HepG2 (cell line): ENCODE measurements around the gene PIEZO2. TPM values are rescaled to one million over a fixed set of nuclear protein-coding genes. Genes with fewer than 3 reads are reported as not detected.
A peak's percentile ranks its signal among the peaks of the same experiment; 100 is the strongest.

Experiments used
- ATAC-seq: fragments of 200-7000 bp; cut with Tn5 transposase; 3 replicates; pipeline ENCODE4 v1.9.1; 2020; ENCODE audit warnings: mild to moderate bottlenecking, moderate library complexity
- BruUV-seq: library from RNA; stranded (reverse); fragments of 400-500 nt; replicated peaks from 2 replicates; lab custom pipeline; 2021; lab: Mats Ljungman, UMichigan
- CTCF ChIA-PET: fragments of 300-600 bp; formaldehyde crosslinking; extraction: SDS; loops from one replicate; lab custom pipeline; 2021; ENCODE audit warnings: low total read pairs, inconsistent platforms, low intra/inter-chr PET ratio; lab: Yijun Ruan, JAX
- POLR2A ChIA-PET: fragments of 350-600 bp; sonication (Branson Sonifier 250); formaldehyde crosslinking; loops from one replicate; lab custom pipeline; 2020; ENCODE audit warnings: antibody characterized with exemption, inconsistent platforms; lab: Yijun Ruan, JAX
- DNase-seq: peaks from one replicate; pipeline ENCODE4 v3.0.0-alpha.2; 2015; ENCODE audit warnings: low spot score
- FAIRE-seq: peaks from 3 replicates; lab custom pipeline; 2011; peaks lifted over from hg19 to GRCh38; lab: Jason Lieb, UNC
- H2AFZ ChIP-seq: one replicate; pipeline ENCODE4 v1.6.1; 2011; ENCODE audit warnings: low read length, inconsistent platforms
- H3K27ac ChIP-seq: fragments of 300-600 bp; 3 replicates; pipeline ENCODE4 v1.8.0; 2011; ENCODE audit warnings: mixed run types, mild to moderate bottlenecking, mixed read lengths, low read length, inconsistent platforms; ENCODE audit not compliant: insufficient read depth; ENCODE audit errors: extremely low read length
- H3K27me3 ChIP-seq, 2 experiments: fragments of 200-600 bp in 1 of 2; 2 replicates in 1 of 2; 3 replicates in 1 of 2; pipeline versions ENCODE4 v1.6.0 to v1.8.0; 2011; ENCODE audit warnings: low read length in 2 of 2, mild to moderate bottlenecking in 2 of 2, moderate library complexity in 2 of 2, inconsistent platforms in 1 of 2; ENCODE audit not compliant: insufficient read depth in 2 of 2, control insufficient read depth in 1 of 2
- H3K36me3 ChIP-seq, 2 experiments: fragments of 200-600 bp in 1 of 2; replicated peaks in 1 of 2; 2 replicates in 1 of 2; 3 replicates in 1 of 2; pipeline versions ENCODE4 v1.5.1 to v1.8.0; 2011; ENCODE audit warnings: low read length in 2 of 2, inconsistent platforms in 1 of 2; ENCODE audit not compliant: insufficient read depth in 2 of 2, control insufficient read depth in 1 of 2
- H3K4me1 ChIP-seq: 2 replicates; pipeline ENCODE4 v1.5.1; 2012; ENCODE audit warnings: low read length, inconsistent platforms; ENCODE audit not compliant: insufficient read depth
- H3K4me2 ChIP-seq: 2 replicates; pipeline ENCODE4 v1.6.0; 2011; ENCODE audit warnings: low read depth, low read length, inconsistent platforms
- H3K4me3 ChIP-seq, 3 experiments: fragments of 200-600 bp in 1 of 3; sonication (generic), shearing (Covaris generic) in 1 of 3; replicated peaks in 1 of 3; 2 replicates each; pipeline ENCODE4 v1.5.1; 2011 to 2016; ENCODE audit warnings: low read length in 3 of 3, inconsistent platforms in 2 of 3, low read depth in 2 of 3, mild to moderate bottlenecking in 2 of 3, control low read depth in 1 of 3, mixed read lengths in 1 of 3; ENCODE audit not compliant: insufficient read depth in 1 of 3
- H3K79me2 ChIP-seq: one replicate; pipeline ENCODE4 v1.6.1; 2011; ENCODE audit warnings: low read length, inconsistent platforms; ENCODE audit not compliant: insufficient read depth
- H3K9ac ChIP-seq: 2 replicates; pipeline ENCODE4 v1.6.0; 2011; ENCODE audit warnings: mild to moderate bottlenecking, low read depth, low read length, inconsistent platforms; ENCODE audit not compliant: insufficient read depth
- H3K9me3 ChIP-seq: 2 replicates; pipeline ENCODE4 v1.5.1; 2012; ENCODE audit warnings: mild to moderate bottlenecking, low read length
- H4K20me1 ChIP-seq: 2 replicates; pipeline ENCODE4 v1.6.0; 2011; ENCODE audit warnings: inconsistent platforms, mild to moderate bottlenecking, low read length, moderate library complexity; ENCODE audit not compliant: insufficient read depth
- BORCS8-MEF2B ChIP-seq: sonication (generic); formaldehyde crosslinking; IDR thresholded peaks from 2 replicates; pipeline ENCODE4 v1.8.0; 2022; ENCODE audit warnings: mild to moderate bottlenecking, missing genetic modification reagents
- FOXJ3 ChIP-seq: sonication (generic); formaldehyde crosslinking; IDR thresholded peaks from 2 replicates; pipeline ENCODE4 v1.4.0; 2020; ENCODE audit warnings: missing genetic modification reagents, mild to moderate bottlenecking, borderline replicate concordance
- HDAC1 ChIP-seq: sonication (generic); formaldehyde crosslinking; IDR thresholded peaks from 2 replicates; pipeline ENCODE4 v1.5.1; 2020; ENCODE audit warnings: mild to moderate bottlenecking, missing genetic modification reagents
- MTA1 ChIP-seq: sonication (generic); formaldehyde crosslinking; IDR thresholded peaks from 2 replicates; pipeline ENCODE4 v1.4.0; 2020; ENCODE audit warnings: missing genetic modification reagents, mild to moderate bottlenecking, borderline replicate concordance
- ZNF263 ChIP-seq: sonication (generic); formaldehyde crosslinking; IDR thresholded peaks from 2 replicates; pipeline ENCODE4 v1.4.0; 2020; ENCODE audit warnings: missing genetic modification reagents
- ZNF615 ChIP-seq: sonication (generic); formaldehyde crosslinking; IDR thresholded peaks from 2 replicates; pipeline ENCODE4 v1.5.0; 2020; ENCODE audit warnings: mild to moderate bottlenecking, missing genetic modification reagents, borderline replicate concordance
- WGBS: methylation state at CpG from one replicate; pipeline ENCODE4 v1.1.6; 2017; ENCODE audit warnings: low lambda C conversion rate; 5-methylcytosine and 5-hydroxymethylcytosine counted together
- in situ Hi-C: cut with HindIII; loops from 2 replicates; pipeline ENCODE4 v1.10.0; 2017; ENCODE audit warnings: low pct_unique_long_range_greater_than_20kb; ENCODE audit not compliant: extremely low pct_ligation_motif_present
- intact Hi-C: fragments of 100-400 bp; cut with micrococcal nuclease; formaldehyde crosslinking; loops from one replicate; pipeline ENCODE4 v1.10.0; 2022; ENCODE audit not compliant: unreplicated experiment
- polyA plus RNA-seq, 8 experiments: library from polyadenylated mRNA; depleted of rRNA in 3 of 8; stranded (reverse) in 7 of 8; unstranded in 1 of 8; fragments of >200 nt; fragmentation: Illumina TruSeq in 4 of 8; extraction: Trizol in 4 of 8; gene quantifications; 2 replicates each; pipeline versions ENCODE4 v1.2.1 to v1.2.3, GENCODE V29; 2011 to 2016; ENCODE audit warnings: low read depth in 4 of 8, missing spikeins in 1 of 8, mixed read lengths in 1 of 8; ENCODE audit not compliant: insufficient read depth in 1 of 8
- total RNA-seq, 5 experiments: library from RNA; depleted of rRNA; stranded (reverse); fragments of >200 nt; fragmentation: Illumina TruSeq; extraction: Trizol; gene quantifications; 2 replicates each; pipeline ENCODE4 v1.2.3, GENCODE V29; 2016; ENCODE audit warnings: low read depth in 1 of 5
- TF ChIP-seq, protein P1 (sequence below): sonication (generic); formaldehyde crosslinking; IDR thresholded peaks from 2 replicates; pipeline ENCODE4 v1.5.0; 2020; ENCODE audit warnings: mild to moderate bottlenecking, missing genetic modification reagents
- TF ChIP-seq, protein P2 (sequence below): sonication (generic); formaldehyde crosslinking; IDR thresholded peaks from 2 replicates; pipeline ENCODE4 v1.5.1; 2020; ENCODE audit warnings: mild to moderate bottlenecking, missing genetic modification reagents, moderate library complexity
- TF ChIP-seq, protein P3 (sequence below): sonication (generic); formaldehyde crosslinking; IDR thresholded peaks from 2 replicates; pipeline ENCODE4 v1.8.0; 2022; ENCODE audit warnings: mild to moderate bottlenecking, missing genetic modification reagents, borderline replicate concordance

Gene PIEZO2
- total and polyA plus RNA-seq, 2 of the 13 experiments (the other 11 are each of a cell fraction or from before 2014, with no cell fraction given), result 15.2 to 27.2 TPM

DNA sequence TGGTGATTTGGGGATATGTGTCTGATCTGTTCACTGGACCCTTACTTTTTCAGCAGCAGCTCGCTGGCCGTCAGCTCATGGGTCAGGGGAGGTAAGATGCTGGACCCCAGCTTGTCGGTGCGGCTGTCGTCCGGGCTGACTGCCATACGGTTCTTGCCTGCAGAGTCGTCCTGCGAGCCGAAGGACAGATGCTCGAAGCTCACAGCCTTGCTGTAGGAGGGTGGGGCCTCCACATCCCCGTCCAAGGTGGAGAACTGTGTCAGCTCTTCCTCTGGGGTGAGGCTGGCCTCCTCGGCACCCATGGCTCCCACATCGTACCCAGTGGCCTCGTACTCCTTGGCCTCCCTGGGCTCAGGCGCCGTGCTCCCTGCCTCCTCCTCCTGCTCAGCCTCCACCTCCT, 444.1 kb downstream of the PIEZO2 start:
- FAIRE-seq, result no peak
- Histone ChIP-seq H3K27ac (no peak overlapping the region), H3K27me3 (no peaks in the 10 kb centered on the region), H3K4me1 (peaks cover 14% of the 10 kb centered on the region), H3K4me3 (no peak overlapping the region), H3K4me2 (0 out of 2 replicates have a peak overlapping the region, but pooled peaks have one; percentile 18), H3K9ac (no peak overlapping the region), H3K9me3 (no peaks in the 10 kb centered on the region), H3K79me2 (no peaks in the 10 kb centered on the region), H4K20me1 (no peaks in the 10 kb centered on the region), H3K36me3 (0 out of 5 replicates have a peak, but pooled peaks cover 0 to 6% of the 10 kb centered on the region in 2 experiments), H2AFZ (no peak overlapping the region)
- intact Hi-C loops, result no loop called here
- BruUV-seq, result no TSS peak
- no peak; the same call in 2 of the 3 replicates for ATAC-seq
- ChIA-PET CTCF (no interaction called here), POLR2A (no interaction called here)
- TF ChIP-seq, protein P1, sequence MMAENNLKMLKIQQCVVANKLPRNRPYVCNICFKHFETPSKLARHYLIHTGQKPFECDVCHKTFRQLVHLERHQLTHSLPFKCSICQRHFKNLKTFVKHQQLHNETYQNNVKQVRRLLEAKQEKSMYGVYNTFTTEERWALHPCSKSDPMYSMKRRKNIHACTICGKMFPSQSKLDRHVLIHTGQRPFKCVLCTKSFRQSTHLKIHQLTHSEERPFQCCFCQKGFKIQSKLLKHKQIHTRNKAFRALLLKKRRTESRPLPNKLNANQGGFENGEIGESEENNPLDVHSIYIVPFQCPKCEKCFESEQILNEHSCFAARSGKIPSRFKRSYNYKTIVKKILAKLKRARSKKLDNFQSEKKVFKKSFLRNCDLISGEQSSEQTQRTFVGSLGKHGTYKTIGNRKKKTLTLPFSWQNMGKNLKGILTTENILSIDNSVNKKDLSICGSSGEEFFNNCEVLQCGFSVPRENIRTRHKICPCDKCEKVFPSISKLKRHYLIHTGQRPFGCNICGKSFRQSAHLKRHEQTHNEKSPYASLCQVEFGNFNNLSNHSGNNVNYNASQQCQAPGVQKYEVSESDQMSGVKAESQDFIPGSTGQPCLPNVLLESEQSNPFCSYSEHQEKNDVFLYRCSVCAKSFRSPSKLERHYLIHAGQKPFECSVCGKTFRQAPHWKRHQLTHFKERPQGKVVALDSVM (CRISPR knock-in tag), result 0 out of 2 replicates have a peak, but pooled peaks have one; percentile 27
- TF ChIP-seq MTA1 (CRISPR knock-in tag), result 0 out of 2 replicates have a peak, but pooled peaks have one; percentile 35
- no peak for TF ChIP-seq ZNF615 (CRISPR knock-in tag)
- TF ChIP-seq, protein P2, sequence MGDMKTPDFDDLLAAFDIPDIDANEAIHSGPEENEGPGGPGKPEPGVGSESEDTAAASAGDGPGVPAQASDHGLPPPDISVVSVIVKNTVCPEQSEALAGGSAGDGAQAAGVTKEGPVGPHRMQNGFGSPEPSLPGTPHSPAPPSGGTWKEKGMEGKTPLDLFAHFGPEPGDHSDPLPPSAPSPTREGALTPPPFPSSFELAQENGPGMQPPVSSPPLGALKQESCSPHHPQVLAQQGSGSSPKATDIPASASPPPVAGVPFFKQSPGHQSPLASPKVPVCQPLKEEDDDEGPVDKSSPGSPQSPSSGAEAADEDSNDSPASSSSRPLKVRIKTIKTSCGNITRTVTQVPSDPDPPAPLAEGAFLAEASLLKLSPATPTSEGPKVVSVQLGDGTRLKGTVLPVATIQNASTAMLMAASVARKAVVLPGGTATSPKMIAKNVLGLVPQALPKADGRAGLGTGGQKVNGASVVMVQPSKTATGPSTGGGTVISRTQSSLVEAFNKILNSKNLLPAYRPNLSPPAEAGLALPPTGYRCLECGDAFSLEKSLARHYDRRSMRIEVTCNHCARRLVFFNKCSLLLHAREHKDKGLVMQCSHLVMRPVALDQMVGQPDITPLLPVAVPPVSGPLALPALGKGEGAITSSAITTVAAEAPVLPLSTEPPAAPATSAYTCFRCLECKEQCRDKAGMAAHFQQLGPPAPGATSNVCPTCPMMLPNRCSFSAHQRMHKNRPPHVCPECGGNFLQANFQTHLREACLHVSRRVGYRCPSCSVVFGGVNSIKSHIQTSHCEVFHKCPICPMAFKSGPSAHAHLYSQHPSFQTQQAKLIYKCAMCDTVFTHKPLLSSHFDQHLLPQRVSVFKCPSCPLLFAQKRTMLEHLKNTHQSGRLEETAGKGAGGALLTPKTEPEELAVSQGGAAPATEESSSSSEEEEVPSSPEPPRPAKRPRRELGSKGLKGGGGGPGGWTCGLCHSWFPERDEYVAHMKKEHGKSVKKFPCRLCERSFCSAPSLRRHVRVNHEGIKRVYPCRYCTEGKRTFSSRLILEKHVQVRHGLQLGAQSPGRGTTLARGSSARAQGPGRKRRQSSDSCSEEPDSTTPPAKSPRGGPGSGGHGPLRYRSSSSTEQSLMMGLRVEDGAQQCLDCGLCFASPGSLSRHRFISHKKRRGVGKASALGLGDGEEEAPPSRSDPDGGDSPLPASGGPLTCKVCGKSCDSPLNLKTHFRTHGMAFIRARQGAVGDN (CRISPR knock-in tag), result peak; percentile 41
- peak; percentile 58; the same call in 1 of the 2 replicates for TF ChIP-seq ZNF263 (CRISPR knock-in tag)
- 0 out of 2 replicates have a peak, but pooled peaks have one; percentile 34 for TF ChIP-seq BORCS8-MEF2B (CRISPR knock-in tag)
- TF ChIP-seq HDAC1, result 0 out of 2 replicates have a peak, but pooled peaks have one; percentile 9
- TF ChIP-seq FOXJ3, result 0 out of 2 replicates have a peak, but pooled peaks have one; percentile 8
- TF ChIP-seq, protein P3, sequence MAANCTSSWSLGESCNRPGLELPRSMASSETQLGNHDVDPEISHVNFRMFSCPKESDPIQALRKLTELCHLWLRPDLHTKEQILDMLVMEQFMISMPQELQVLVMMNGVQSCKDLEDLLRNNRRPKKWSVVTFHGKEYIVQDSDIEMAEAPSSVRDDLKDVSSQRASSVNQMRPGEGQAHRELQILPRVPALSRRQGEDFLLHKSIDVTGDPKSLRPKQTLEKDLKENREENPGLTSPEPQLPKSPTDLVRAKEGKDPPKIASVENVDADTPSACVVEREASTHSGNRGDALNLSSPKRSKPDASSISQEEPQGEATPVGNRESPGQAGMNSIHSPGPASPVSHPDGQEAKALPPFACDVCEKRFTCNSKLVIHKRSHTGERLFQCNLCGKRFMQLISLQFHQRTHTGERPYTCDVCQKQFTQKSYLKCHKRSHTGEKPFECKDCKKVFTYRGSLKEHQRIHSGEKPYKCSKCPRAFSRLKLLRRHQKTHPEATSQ (CRISPR knock-in tag), result no peak
- no peak for DNase-seq
- WGBS, result 81% methylated on average over 10 of the region's 17 CpGs
- in situ Hi-C loops, result no loop called here
